Adrenal gland (tissue), 5 donors: Measurements from ENCODE around the gene MARF1.

ENCODE experiments used
- CTCF ChIP-seq, 6 experiments: fragments of 450-650 bp in 4 of 6; fragments of 200-600 bp in 2 of 6; sonication (generic) in 1 of 6; IDR thresholded peaks; 1 replicate in 5 of 6; 2 replicates in 1 of 6; pipeline versions ENCODE4 v1.5.1 to v1.8.0; 2016 to 2021; ENCODE audit warnings: antibody characterized with exemption in 6 of 6, mild to moderate bottlenecking in 2 of 6, moderate library complexity in 1 of 6
- POLR2A ChIP-seq, 2 donors: fragments of 450-650 bp; IDR thresholded peaks; one replicate each; pipeline ENCODE4 v1.6.1; 2017; ENCODE audit warnings: antibody characterized with exemption in 2 of 2, mild to moderate bottlenecking in 2 of 2, moderate library complexity in 1 of 2
- donor health status: DM: no; HTN: no; CAD: no.

- no peak for TF ChIP-seq CTCF (IDR thresholded peaks at IDR 0.05)
- TF ChIP-seq POLR2A (IDR thresholded peaks at IDR 0.05): no peak
Measured at GRCh38 chr16:15674571-15674970, 31.6 kb upstream of the MARF1 start.
